ENCODE data around the gene HOXC4. TPM values are rescaled to one million over a fixed set of nuclear protein-coding genes. Genes with fewer than 3 reads are reported as not detected.

HOXC4 gene
- total RNA-seq, 1 experiment from 2014 or later, result 9.6 TPM

- intact Hi-C loops (cut with micrococcal nuclease; ENCODE audit: unreplicated experiment), result no loop called here
- peaks cover 34% of the 10 kb centered on the region for H3K4me1 ChIP-seq (ENCODE audit: insufficient read depth, low read length, poor library complexity, severe bottlenecking)
- CTCF ChIA-PET, result interaction anchor here (0.6 to 1.0 kb wide), 2 partner anchors 31 to 167 kb away, joined by 3 read pairs; no protein-coding TSS in a partner anchor
- no TSS peak for BruUV-seq (replicated peaks)
- H3K4me3 ChIP-seq (ENCODE audit: low read depth, low read length, poor library complexity, severe bottlenecking), result no peak overlapping the region
- no peak overlapping the region for H3K27ac ChIP-seq (ENCODE audit: low read depth, low read length, poor library complexity, severe bottlenecking)
- H3K9me3 ChIP-seq (ENCODE audit: low read depth, low read length, poor library complexity, severe bottlenecking), result no peaks in the 10 kb centered on the region
- POLR2A ChIA-PET (ENCODE audit: low non-redundant PET), result no interaction called here
- DNase-seq (ENCODE audit: low spot score), result peak; percentile 73
- no peaks in the 10 kb centered on the region for H3K27me3 ChIP-seq (replicated peaks; ENCODE audit: insufficient read depth, low read depth, low read length, poor library complexity)
- TF ChIP-seq EZH2 (IDR thresholded peaks at IDR 0.05; ENCODE audit: borderline replicate concordance, low read depth, low read length, poor library complexity, severe bottlenecking) (no peak), CTCF (conservative IDR thresholded peaks at IDR 0.05; ENCODE audit: low read depth, low read length) (no peak)
- H3K36me3 ChIP-seq (ENCODE audit: insufficient read depth, low read length, poor library complexity, severe bottlenecking), result no peaks in the 10 kb centered on the region
These were observed 16.8 kb upstream of the HOXC4 start for GRCh38 chr12:54036620-54037359.

- intact Hi-C loops (cut with micrococcal nuclease; ENCODE audit: unreplicated experiment), result no loop called here
- no TSS peak for BruUV-seq (replicated peaks)
- no peaks in the 10 kb centered on the region for H3K36me3 ChIP-seq (ENCODE audit: insufficient read depth, low read length, poor library complexity, severe bottlenecking)
- no peak for DNase-seq (ENCODE audit: low spot score)
- CTCF ChIA-PET, result interaction anchor here (0.6 to 1.0 kb wide), 2 partner anchors 32 to 167 kb away, joined by 3 read pairs; no protein-coding TSS in a partner anchor
- H3K27ac ChIP-seq (ENCODE audit: low read depth, low read length, poor library complexity, severe bottlenecking), result no peak overlapping the region
- POLR2A ChIA-PET (ENCODE audit: low non-redundant PET), result no interaction called here
- H3K27me3 ChIP-seq (replicated peaks; ENCODE audit: insufficient read depth, low read depth, low read length, poor library complexity), result no peaks in the 10 kb centered on the region
- peaks cover 34% of the 10 kb centered on the region for H3K4me1 ChIP-seq (ENCODE audit: insufficient read depth, low read length, poor library complexity, severe bottlenecking)
- TF ChIP-seq EZH2 (IDR thresholded peaks at IDR 0.05; ENCODE audit: borderline replicate concordance, low read depth, low read length, poor library complexity, severe bottlenecking) (no peak), CTCF (conservative IDR thresholded peaks at IDR 0.05; ENCODE audit: low read depth, low read length) (no peak)
- H3K4me3 ChIP-seq (ENCODE audit: low read depth, low read length, poor library complexity, severe bottlenecking), result no peak overlapping the region
- H3K9me3 ChIP-seq (ENCODE audit: low read depth, low read length, poor library complexity, severe bottlenecking), result no peaks in the 10 kb centered on the region
These were observed 16.0 kb upstream of the HOXC4 start for GRCh38 chr12:54037360-54038283.

GRCh38 chr12:54038284-54038870, 15.3 kb upstream of the HOXC4 start:
- DNase-seq (ENCODE audit: low spot score), result no peak
- Histone ChIP-seq H3K27ac (ENCODE audit: low read depth, low read length, poor library complexity, severe bottlenecking) (no peak overlapping the region), H3K36me3 (ENCODE audit: insufficient read depth, low read length, poor library complexity, severe bottlenecking) (no peaks in the 10 kb centered on the region), H3K27me3 (replicated peaks; ENCODE audit: insufficient read depth, low read depth, low read length, poor library complexity) (no peaks in the 10 kb centered on the region), H3K4me1 (ENCODE audit: insufficient read depth, low read length, poor library complexity, severe bottlenecking) (peaks cover 34% of the 10 kb centered on the region), H3K9me3 (ENCODE audit: low read depth, low read length, poor library complexity, severe bottlenecking) (no peaks in the 10 kb centered on the region), H3K4me3 (ENCODE audit: low read depth, low read length, poor library complexity, severe bottlenecking) (no peak overlapping the region)
- TF ChIP-seq CTCF (conservative IDR thresholded peaks at IDR 0.05; ENCODE audit: low read depth, low read length) (no peak), EZH2 (IDR thresholded peaks at IDR 0.05; ENCODE audit: borderline replicate concordance, low read depth, low read length, poor library complexity, severe bottlenecking) (no peak)
- POLR2A ChIA-PET (ENCODE audit: low non-redundant PET), result no interaction called here
- BruUV-seq (replicated peaks), result no TSS peak
- intact Hi-C loops (cut with micrococcal nuclease; ENCODE audit: unreplicated experiment), result no loop called here
- CTCF ChIA-PET, result no interaction called here
